Immature natural killer cell (primary cell): ENCODE measurements around the gene CKM. TPM values are rescaled to one million over a fixed set of nuclear protein-coding genes. Genes with fewer than 3 reads are reported as not detected.
A peak's percentile ranks its signal among the peaks of the same experiment; 100 is the strongest.
"Not testable (repeated sequence)": the region's sequence is repeated elsewhere in the genome, so short reads cannot be mapped to it uniquely, and the experiment has no call there.

Experiments used
- DNase-seq, 3 donors: peaks; one replicate each; pipeline ENCODE4 v3.0.0; 2022; ENCODE audit warnings: mixed read lengths in 1 of 3
- H3K27ac Mint-ChIP-seq, 6 donors: one replicate each; pipeline ENCODE4 v1.8.0; 2020; ENCODE audit warnings: mixed read lengths in 6 of 6, mild to moderate bottlenecking in 5 of 6, inconsistent platforms in 4 of 6, moderate library complexity in 3 of 6
- H3K27me3 Mint-ChIP-seq, 3 donors: one replicate each; pipeline ENCODE4 v1.8.0; 2020 to 2021; ENCODE audit warnings: low read depth in 3 of 3, mild to moderate bottlenecking in 3 of 3, mixed read lengths in 3 of 3, moderate library complexity in 3 of 3, inconsistent platforms in 1 of 3
- H3K36me3 Mint-ChIP-seq, 3 donors: one replicate each; pipeline ENCODE4 v1.8.0; 2020; ENCODE audit warnings: mixed read lengths in 3 of 3, inconsistent platforms in 2 of 3, mild to moderate bottlenecking in 2 of 3
- H3K4me1 Mint-ChIP-seq, 2 donors: one replicate each; pipeline ENCODE4 v1.8.0; 2020; ENCODE audit warnings: inconsistent platforms in 2 of 2, mild to moderate bottlenecking in 2 of 2, mixed read lengths in 2 of 2, moderate library complexity in 1 of 2
- H3K4me3 Mint-ChIP-seq, 5 donors: one replicate each; pipeline ENCODE4 v1.8.0; 2020; ENCODE audit warnings: mild to moderate bottlenecking in 5 of 5, mixed read lengths in 5 of 5, inconsistent platforms in 3 of 5, moderate library complexity in 3 of 5
- H3K9me3 Mint-ChIP-seq, 6 donors: one replicate each; pipeline ENCODE4 v1.8.0; 2020; ENCODE audit warnings: mild to moderate bottlenecking in 6 of 6, mixed read lengths in 6 of 6, inconsistent platforms in 4 of 6, moderate library complexity in 3 of 6
- polyA plus RNA-seq, 3 donors: library from polyadenylated mRNA; unstranded; fragments of 300-500 nt; fragmentation: Illumina TruSeq; gene quantifications; one replicate each; pipeline ENCODE4 v1.2.3, GENCODE V29; 2021

CKM gene
- polyA plus RNA-seq, 3 donors from 2014 or later = not detected

DNA sequence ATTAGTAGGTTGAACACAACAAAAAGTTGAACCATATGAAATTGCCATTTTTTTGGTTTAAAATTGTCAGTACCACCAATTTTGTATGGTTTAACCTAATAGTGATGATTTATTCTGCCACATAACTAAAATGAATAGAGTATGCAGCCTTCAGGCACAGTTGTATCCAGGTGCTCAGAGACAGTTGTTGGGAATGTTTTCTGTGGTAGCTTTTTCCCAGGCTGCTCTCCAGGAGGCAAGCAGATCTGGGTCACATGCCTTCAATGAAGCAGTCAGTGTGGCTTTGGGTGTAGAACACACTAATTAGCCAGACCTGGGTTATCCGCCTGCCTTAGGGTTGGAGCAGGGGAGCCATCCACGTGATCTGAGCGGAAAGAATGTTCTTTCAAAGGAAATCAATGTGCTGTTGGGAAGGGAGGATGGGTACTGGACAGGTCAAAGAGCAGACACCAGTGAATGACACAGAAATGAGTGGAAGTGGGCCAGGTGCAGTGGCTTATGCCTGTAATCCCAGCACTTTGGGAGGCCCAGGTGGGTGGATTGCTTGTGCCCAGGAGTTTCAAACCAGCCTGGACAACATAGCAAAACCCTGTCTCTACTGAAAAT, 43.0 kb downstream of the CKM start:
- DNase-seq = no peak
- Mint-ChIP-seq H3K27ac (no peak overlapping the region), H3K4me3 (no peak overlapping the region), H3K4me1 (no peaks in the 10 kb centered on the region), H3K27me3 (peaks cover 0 to 1% (median 0%) of the 10 kb centered on the region in 3 donors), H3K36me3 (peaks cover 13 to 21% (median 18%) of the 10 kb centered on the region in 3 donors), H3K9me3 (no peaks in the 10 kb centered on the region)

DNA sequence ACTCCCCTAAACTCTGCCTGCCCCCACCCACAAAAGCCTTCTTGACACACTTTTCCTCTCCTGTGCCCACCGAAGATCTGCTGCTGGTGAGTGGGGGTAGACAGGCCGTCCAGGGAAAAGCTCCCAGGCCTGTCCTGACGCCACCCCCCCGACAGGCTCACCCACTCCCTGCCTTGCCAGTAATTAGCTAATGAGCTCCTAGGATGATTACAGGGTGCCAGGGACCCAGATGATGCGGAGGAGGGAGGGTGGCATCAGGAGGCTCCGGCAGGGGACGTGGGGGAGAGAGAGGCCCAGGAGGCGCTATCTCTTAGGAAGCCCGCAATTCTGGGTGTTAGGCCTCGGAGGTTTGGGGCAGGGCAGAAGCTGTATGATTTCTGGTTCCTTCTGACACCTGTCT, 44.6 kb downstream of the CKM start:
- Mint-ChIP-seq H3K27me3 (peaks cover 0 to 1% (median 0%) of the 10 kb centered on the region in 3 donors), H3K36me3 (peaks cover 11 to 20% (median 15%) of the 10 kb centered on the region in 3 donors), H3K9me3 (no peaks in the 10 kb centered on the region), H3K27ac (no peak overlapping the region), H3K4me3 (no peak overlapping the region), H3K4me1 (no peaks in the 10 kb centered on the region)
- no peak for DNase-seq

DNA sequence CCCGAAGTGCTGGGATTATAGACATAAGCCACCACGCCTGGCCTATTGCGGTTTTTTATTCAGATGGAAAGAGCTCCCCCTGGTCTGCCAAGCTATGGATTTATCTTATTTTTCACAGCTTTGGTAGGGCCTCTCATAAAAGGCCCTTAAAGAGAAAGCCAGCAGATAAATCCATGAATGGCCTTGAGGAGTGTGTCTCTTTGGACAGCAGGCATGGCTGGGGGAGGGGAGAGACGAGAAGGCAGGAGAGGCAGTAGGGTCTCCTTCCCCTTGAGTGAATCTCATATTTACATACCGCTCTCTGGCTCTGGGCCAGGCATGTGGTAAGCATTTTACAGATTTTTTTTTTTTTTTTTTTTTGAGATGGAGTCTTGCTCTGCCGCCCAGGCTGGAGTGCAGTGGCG, 46.4 kb downstream of the CKM start:
- Mint-ChIP-seq H3K27ac (no peak overlapping the region), H3K36me3 (peaks cover 13 to 31% (median 19%) of the 10 kb centered on the region in 3 donors), H3K4me3 (no peak overlapping the region), H3K4me1 (no peaks in the 10 kb centered on the region), H3K9me3 (no peaks in the 10 kb centered on the region), H3K27me3 (peaks cover 0 to 1% (median 0%) of the 10 kb centered on the region in 3 donors)
- DNase-seq = no peak

DNA sequence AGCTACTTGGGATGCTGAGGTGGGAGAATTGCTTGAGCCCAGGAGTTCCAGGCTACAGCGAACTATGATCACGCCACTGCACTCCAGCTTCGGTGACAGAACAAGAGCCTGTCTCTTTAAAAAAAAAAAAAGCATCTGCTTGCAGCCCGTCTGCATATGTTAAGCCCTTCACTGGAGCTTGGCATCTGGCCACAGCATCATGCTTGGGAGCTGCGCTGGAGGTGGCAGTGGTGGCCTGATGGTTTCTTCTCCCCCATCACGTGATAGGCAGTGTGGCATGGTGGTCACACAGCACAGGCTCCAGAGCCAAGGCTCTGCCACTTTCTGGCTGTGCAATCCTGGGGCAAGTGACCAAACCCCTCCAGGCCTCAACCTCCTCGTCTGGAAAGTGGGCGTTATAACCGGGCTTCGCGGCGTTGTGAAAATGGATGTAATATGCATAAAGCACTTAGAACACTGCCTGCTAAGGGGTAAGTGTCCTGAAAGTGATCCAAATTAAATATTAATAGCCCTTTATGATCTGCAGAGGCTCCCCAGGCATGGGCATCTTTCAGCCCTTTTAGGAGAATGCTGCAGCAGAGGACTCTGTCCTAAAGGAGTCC, 47.2 kb downstream of the CKM start:
- peaks cover 0 to 1% (median under 1%) of the 10 kb centered on the region in 3 donors for H3K27me3 Mint-ChIP-seq
- H3K9me3 Mint-ChIP-seq = no peaks in the 10 kb centered on the region
- H3K4me3 Mint-ChIP-seq = no peak overlapping the region
- no peak overlapping the region for H3K27ac Mint-ChIP-seq
- peaks cover 13 to 28% (median 19%) of the 10 kb centered on the region in 3 donors for H3K36me3 Mint-ChIP-seq
- DNase-seq = no peak
- H3K4me1 Mint-ChIP-seq = no peaks in the 10 kb centered on the region

DNA sequence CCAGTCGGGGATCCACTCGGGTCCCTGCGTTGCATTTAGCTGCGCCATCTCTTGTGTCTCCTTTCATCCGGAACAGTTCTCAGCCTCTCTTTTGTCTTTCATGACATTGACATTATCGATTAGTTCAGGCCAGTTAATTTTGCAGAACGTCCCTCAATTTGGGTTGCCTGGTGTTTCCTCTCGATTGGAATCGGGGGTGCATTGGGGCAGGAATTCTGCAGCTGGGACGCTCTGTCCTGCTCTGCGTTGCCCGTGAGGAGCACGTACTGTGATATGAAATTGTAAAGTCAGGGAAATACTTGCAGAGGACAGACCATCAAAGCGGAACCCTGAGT, 49.2 kb downstream of the CKM start:
- DNase-seq = no peak
- Mint-ChIP-seq H3K4me1 (no peaks in the 10 kb centered on the region), H3K36me3 (peaks cover 8 to 22% (median 14%) of the 10 kb centered on the region in 3 donors), H3K27ac (no peak overlapping the region), H3K9me3 (no peaks in the 10 kb centered on the region), H3K4me3 (no peak overlapping the region), H3K27me3 (peaks cover 0 to 2% (median 1%) of the 10 kb centered on the region in 3 donors)

DNA sequence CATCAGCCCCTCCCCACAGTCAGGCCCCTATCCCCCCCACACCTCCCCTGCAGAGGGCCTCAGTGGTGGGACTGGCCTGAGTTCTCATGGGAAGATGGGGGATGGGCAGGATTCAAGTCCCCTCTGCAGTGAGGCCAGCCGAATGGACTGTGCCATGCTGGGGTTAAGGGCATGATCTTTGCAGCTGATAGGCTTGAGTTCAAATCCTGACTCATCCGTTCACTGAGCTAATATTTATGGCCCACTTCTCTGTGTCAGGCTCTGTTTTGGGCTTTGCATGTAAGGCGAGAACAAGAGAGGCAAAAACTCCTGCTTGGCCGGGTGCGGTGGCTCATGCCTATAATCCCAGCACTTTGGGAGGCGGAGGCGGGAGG, 51.0 kb downstream of the CKM start:
- Mint-ChIP-seq H3K4me3 (no peak overlapping the region), H3K9me3 (no peaks in the 10 kb centered on the region), H3K36me3 (peaks cover 8 to 22% (median 14%) of the 10 kb centered on the region in 3 donors), H3K27ac (no peak overlapping the region), H3K4me1 (no peaks in the 10 kb centered on the region), H3K27me3 (peaks cover 0 to 2% (median 1%) of the 10 kb centered on the region in 3 donors)
- DNase-seq = no peak

DNA sequence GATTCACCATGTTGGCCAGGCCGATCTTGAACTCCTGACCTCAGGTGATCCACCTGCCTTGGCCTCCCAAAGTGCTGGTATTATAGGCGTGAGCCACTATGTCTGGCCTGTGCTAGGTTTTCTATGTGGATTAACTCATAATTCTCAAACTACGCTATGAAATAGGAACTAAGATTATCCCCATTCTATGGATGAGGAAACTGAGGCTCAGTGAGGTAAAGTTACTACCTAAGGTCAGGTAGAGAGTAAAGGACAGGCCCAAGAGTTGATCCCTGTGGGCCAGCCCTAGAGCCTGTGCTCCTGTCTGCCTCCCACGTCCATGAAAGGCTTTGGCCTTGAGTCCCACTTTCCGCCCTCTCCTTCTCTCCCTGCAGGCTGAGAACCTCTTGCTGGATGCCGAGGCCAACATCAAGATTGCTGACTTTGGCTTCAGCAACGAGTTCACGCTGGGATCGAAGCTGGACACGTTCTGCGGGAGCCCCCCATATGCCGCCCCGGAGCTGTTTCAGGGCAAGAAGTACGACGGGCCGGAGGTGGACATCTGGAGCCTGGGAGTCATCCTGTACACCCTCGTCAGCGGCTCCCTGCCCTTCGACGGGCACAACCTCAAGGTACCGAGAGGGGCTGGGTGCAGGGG, 51.5 kb downstream of the CKM start:
- no peak overlapping the region for H3K27ac Mint-ChIP-seq
- peaks cover 8 to 22% (median 14%) of the 10 kb centered on the region in 3 donors for H3K36me3 Mint-ChIP-seq
- H3K4me1 Mint-ChIP-seq = no peaks in the 10 kb centered on the region
- H3K9me3 Mint-ChIP-seq = no peaks in the 10 kb centered on the region
- H3K27me3 Mint-ChIP-seq = peaks cover 0 to 2% (median 1%) of the 10 kb centered on the region in 3 donors
- DNase-seq = no peak
- no peak overlapping the region for H3K4me3 Mint-ChIP-seq

DNA sequence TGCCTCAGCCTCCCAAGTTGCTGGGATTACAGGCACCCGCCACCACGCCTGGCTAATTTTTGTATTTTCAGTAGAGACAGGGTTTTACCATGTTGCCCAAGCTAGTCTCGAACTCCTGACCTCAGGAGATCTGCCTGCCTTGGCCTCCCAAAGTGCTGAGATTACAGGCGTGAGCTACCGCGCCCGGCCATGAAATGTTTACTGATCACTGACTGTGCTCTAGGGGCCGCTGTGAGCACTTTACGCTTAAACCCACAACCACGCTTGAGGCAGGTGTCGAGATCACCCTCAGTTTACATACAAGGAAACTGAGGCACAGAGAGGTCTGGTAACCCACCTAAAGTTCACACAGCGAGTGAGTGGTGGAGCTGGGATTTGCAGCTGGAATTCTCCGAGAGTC, 52.7 kb downstream of the CKM start:
- H3K9me3 Mint-ChIP-seq, H3K27me3 Mint-ChIP-seq, H3K4me1 Mint-ChIP-seq, H3K4me3 Mint-ChIP-seq, H3K27ac Mint-ChIP-seq, DNase-seq: not testable (repeated sequence)
- H3K36me3 Mint-ChIP-seq = peaks cover 8 to 22% (median 19%) of the 10 kb centered on the region in 3 donors

DNA sequence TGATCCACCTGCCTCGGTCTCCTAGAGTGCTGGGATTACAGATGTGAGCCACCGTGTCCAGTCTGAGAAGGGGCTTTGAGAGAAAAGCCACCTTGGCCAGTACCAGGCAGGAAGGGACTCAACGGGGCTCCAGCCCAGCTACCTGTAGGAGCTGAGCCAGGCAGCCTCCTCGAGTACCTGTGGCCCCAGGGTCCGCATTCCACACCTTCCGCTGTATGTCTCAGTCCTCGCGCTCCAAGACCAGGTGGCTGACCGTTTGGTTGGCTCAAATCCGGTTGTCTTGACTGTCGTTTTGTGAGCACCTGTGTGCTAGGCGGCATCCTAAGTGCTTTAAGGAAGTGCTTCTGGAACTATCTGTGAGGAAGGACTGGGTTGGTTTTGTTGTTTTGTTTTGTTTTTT, 55.4 kb downstream of the CKM start:
- Mint-ChIP-seq H3K27ac (no peak overlapping the region), H3K4me1 (no peaks in the 10 kb centered on the region), H3K36me3 (peaks cover 0 to 10% (median 9%) of the 10 kb centered on the region in 3 donors), H3K27me3 (peaks cover 0 to 3% (median 0%) of the 10 kb centered on the region in 3 donors), H3K9me3 (no peaks in the 10 kb centered on the region), H3K4me3 (no peak overlapping the region)
- no peak for DNase-seq

DNA sequence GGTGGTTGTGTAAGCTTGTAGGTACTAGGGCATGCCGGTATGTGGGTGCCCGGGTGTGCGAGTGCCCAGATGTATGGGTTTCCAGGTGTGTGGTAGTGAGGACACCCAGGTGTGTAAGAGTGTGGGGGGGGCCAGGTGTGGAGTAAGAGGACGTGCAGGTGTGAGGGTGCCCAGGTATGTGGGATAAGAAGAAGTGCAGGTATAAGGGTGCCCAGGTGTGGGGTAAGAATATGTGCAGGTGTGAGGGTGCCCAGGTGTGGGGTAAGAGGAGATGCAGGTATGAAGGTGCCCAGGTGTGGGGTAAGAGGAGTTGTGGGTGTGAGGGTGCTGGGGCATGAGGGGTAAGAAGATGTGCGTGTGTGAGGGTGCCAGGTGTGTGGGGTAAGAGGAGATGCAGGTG, 57.3 kb downstream of the CKM start:
- H3K4me3 Mint-ChIP-seq = no peak overlapping the region
- no peaks in the 10 kb centered on the region for H3K9me3 Mint-ChIP-seq
- DNase-seq = no peak
- H3K36me3 Mint-ChIP-seq = peaks cover 0 to 4% (median 3%) of the 10 kb centered on the region in 3 donors
- H3K27me3 Mint-ChIP-seq = peaks cover 0 to 1% (median 0%) of the 10 kb centered on the region in 3 donors
- H3K27ac Mint-ChIP-seq = peak overlapping the region in 1 of 6 donors; percentile 51
- no peaks in the 10 kb centered on the region for H3K4me1 Mint-ChIP-seq

DNA sequence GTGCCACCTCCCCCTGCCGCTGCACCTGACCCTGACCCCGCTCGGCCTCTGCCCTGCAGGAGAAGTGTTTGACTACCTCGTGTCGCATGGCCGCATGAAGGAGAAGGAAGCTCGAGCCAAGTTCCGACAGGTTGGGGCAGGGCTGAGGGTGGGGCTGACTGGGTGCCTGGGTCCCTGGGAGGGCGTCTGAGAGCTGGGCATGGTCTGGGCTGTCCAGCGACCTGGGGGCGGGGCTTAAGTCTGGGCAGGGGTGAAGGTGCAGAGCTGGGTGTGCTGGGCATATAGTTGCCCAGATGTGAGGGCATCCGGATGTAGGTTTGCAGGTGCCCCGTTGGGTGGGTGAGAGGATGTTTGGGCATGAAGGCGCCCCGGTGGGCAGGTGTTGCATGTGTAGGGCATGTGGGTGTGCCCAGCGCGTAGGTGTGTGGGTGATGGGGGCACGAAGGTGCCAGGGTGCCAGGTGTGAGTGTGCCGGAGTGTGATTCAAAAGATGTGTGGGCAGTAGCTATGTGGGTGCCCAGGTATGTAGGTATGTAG, 57.8 kb downstream of the CKM start:
- Mint-ChIP-seq H3K4me3 (no peak overlapping the region), H3K4me1 (no peaks in the 10 kb centered on the region)

DNA sequence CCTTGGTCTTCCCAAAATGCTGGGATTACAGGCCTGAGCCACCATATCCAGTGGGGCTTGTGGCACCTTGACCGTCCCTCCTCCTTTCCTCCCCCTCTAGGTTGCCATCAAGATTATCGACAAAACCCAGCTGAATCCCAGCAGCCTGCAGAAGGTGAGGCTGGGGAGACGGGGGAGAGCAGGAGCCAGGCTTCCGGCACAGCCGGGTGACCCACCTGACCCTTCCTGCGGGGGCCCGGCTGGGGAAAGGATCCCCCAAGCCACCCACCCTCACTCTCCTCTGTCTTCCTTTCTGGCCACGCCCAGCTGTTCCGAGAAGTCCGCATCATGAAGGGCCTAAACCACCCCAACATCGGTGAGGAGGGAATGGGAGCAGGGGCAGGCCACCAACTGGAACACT, 59.7 kb downstream of the CKM start:
- H3K9me3 Mint-ChIP-seq = no peaks in the 10 kb centered on the region
- no peak overlapping the region for H3K27ac Mint-ChIP-seq
- H3K27me3 Mint-ChIP-seq = peaks cover 1 to 3% (median 2%) of the 10 kb centered on the region in 3 donors
- DNase-seq = no peak
- no peaks in the 10 kb centered on the region for H3K4me1 Mint-ChIP-seq
- no peak overlapping the region for H3K4me3 Mint-ChIP-seq
- peaks cover 0 to 4% (median 3%) of the 10 kb centered on the region in 3 donors for H3K36me3 Mint-ChIP-seq

More for the DNA sequence above, 57.8 kb downstream of the CKM start:
- Mint-ChIP-seq H3K27ac (no peak overlapping the region), H3K9me3 (no peaks in the 10 kb centered on the region), H3K27me3 (peaks cover 0 to 1% (median 0%) of the 10 kb centered on the region in 3 donors), H3K36me3 (peaks cover 0 to 4% (median 3%) of the 10 kb centered on the region in 3 donors)
- DNase-seq = no peak

DNA sequence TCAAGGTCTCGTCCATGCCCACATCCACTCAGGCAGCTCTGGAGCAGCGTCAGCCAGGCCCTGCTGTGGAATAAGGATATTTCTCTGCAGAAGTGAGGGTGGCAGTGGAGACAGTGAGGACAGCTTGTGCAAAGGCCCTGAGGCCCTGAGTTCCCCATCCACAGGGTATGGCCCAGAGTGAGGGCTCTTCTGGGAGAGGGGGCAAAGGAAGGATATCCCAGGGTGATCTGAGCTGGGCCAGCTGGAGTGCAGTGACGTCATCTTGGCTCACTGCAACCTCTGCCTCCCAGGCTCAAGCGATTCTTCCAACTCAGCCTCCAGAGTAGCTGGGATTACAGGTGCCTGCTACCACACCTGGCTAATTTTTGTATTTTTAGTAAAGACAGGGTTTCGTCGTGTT, 60.1 kb downstream of the CKM start:
- Mint-ChIP-seq H3K9me3 (no peaks in the 10 kb centered on the region), H3K4me1 (no peaks in the 10 kb centered on the region), H3K27ac (no peak overlapping the region), H3K36me3 (peaks cover 0 to 4% (median 3%) of the 10 kb centered on the region in 3 donors), H3K4me3 (no peak overlapping the region), H3K27me3 (peaks cover 1 to 3% (median 2%) of the 10 kb centered on the region in 3 donors)
- DNase-seq = no peak

DNA sequence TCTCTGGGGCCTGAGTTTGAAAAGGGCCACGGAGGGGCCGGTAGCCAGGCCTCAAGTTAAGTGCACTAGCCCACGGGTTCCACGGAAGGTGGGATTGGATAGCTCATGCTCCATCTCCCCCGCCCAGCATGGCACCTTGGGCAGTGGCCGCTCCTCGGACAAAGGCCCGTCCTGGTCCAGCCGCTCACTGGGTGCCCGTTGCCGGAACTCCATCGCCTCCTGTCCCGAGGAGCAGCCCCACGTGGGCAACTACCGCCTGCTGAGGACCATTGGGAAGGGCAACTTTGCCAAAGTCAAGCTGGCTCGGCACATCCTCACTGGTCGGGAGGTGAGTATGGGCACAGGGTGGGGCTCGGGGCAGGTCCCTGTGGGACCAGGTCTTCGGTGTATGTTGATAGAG, 63.8 kb downstream of the CKM start:
- Mint-ChIP-seq H3K27ac (no peak overlapping the region), H3K4me1 (peaks cover 18% of the 10 kb centered on the region in 2 donors), H3K27me3 (peaks cover 2 to 3% (median 3%) of the 10 kb centered on the region in 3 donors), H3K4me3 (no peak overlapping the region), H3K36me3 (no peaks in the 10 kb centered on the region), H3K9me3 (peaks cover 0 to 2% (median 0%) of the 10 kb centered on the region in 6 donors)
- no peak for DNase-seq
